Right atrium auricular region (tissue), 2 donors: ENCODE results near the gene RASGRF2. TPM values are rescaled to one million over a fixed set of nuclear protein-coding genes. Genes with fewer than 3 reads are reported as not detected.

Source experiments
- DNase-seq: peaks from one replicate; pipeline ENCODE4 v3.0.0-alpha.2; 2019; ENCODE audit warnings: low spot score
- H3K27ac ChIP-seq, 2 donors: fragments of 200-600 bp; sonication (generic); 1 replicate in 1 of 2; 2 replicates in 1 of 2; pipeline ENCODE4 v1.5.1; 2016 to 2019
- H3K27me3 ChIP-seq, 2 donors: fragments of 200-600 bp; sonication (generic); one replicate each; pipeline versions ENCODE4 v1.5.1 to v1.6.0; 2017 to 2019
- H3K36me3 ChIP-seq: fragments of 200-600 bp; sonication (generic); one replicate; pipeline ENCODE4 v1.5.1; 2016
- H3K4me1 ChIP-seq, 2 donors: fragments of 200-600 bp; sonication (generic); one replicate each; pipeline versions ENCODE4 v1.5.1 to v1.6.0; 2017 to 2019
- H3K4me3 ChIP-seq, 2 donors: fragments of 200-600 bp; sonication (generic); 1 replicate in 1 of 2; 2 replicates in 1 of 2; pipeline ENCODE4 v1.5.1; 2017 to 2019; ENCODE audit warnings: mild to moderate bottlenecking in 1 of 2, moderate library complexity in 1 of 2
- H3K9me3 ChIP-seq, 2 donors: fragments of 200-600 bp; sonication (generic); one replicate each; pipeline ENCODE4 v1.5.1; 2019
- total RNA-seq, 2 donors: library from RNA; depleted of rRNA; stranded (reverse); fragments of >200 nt; gene quantifications; one replicate each; pipeline ENCODE4 v1.1.0, GENCODE V29; 2016
- TF ChIP-seq, protein P1 (sequence below), 2 donors: fragments of 200-600 bp; sonication (generic); IDR thresholded peaks; one replicate each; pipeline ENCODE4 v1.5.1; 2019; ENCODE audit warnings: antibody characterized with exemption in 2 of 2

The RASGRF2 gene
- total RNA-seq, 2 donors from 2014 or later: 3.5 to 6.3 TPM

DNA sequence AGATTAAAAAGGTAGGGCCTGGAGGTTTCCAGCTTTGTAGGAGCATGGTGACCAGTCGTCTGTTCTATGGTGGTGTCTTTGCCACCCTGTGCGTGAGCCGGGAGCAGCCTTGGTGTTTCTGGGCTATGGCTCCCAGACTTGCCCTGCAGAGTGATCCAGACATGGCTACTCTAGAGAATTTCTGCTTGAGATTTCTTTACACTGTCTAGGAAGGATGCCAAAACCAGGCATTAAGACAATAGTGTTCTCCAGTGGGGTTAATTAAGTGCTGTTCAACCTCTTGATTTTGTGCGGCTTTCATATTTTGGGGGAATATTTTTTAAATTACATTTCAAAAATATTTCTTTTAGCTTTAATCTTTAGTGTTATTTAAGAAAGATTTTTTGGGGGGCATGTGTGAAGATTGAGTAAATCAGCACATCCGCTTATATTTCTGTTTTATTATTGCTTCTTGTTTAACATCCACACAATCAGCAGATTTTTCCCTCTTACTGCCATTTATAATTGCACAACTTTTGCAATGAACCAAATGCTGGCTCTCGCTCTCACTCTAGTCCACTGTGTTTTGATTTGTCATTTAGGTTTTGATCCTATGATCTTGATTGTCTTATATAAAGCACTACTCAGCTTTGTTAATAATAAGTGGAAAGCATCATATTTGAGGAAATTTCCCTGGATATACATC, 110.5 kb downstream of the RASGRF2 start:
- Histone ChIP-seq H3K4me1 (no peaks in the 10 kb centered on the region), H3K9me3 (no peaks in the 10 kb centered on the region), H3K27me3 (no peaks in the 10 kb centered on the region), H3K27ac (peak overlapping the region in 1 of 2 donors; percentile 69), H3K36me3 (no peaks in the 10 kb centered on the region), H3K4me3 (no peak overlapping the region)
- DNase-seq: no peak
- TF ChIP-seq, protein P1, sequence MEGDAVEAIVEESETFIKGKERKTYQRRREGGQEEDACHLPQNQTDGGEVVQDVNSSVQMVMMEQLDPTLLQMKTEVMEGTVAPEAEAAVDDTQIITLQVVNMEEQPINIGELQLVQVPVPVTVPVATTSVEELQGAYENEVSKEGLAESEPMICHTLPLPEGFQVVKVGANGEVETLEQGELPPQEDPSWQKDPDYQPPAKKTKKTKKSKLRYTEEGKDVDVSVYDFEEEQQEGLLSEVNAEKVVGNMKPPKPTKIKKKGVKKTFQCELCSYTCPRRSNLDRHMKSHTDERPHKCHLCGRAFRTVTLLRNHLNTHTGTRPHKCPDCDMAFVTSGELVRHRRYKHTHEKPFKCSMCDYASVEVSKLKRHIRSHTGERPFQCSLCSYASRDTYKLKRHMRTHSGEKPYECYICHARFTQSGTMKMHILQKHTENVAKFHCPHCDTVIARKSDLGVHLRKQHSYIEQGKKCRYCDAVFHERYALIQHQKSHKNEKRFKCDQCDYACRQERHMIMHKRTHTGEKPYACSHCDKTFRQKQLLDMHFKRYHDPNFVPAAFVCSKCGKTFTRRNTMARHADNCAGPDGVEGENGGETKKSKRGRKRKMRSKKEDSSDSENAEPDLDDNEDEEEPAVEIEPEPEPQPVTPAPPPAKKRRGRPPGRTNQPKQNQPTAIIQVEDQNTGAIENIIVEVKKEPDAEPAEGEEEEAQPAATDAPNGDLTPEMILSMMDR (IDR thresholded peaks at IDR 0.05): no peak

DNA sequence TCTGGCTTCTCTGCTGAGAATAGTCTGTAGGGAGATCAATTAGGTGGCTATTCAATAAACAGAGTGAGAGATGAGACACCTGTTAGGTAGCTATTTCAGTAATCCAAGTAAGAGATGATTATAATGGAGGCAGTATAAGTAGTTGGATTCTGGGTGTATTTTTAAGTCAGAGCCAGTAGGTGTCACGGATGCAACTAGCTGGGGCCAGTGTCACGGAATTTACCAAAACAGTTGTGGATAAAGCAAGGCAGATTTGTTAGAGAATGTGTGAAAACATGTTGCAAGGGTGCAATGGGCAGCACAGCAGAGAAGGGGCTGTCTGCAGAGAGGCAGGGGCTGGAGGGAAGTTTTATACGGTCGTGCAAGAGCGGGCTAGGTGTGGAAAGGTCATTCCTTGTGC, 114.9 kb downstream of the RASGRF2 start:
- TF ChIP-seq, protein P1 (IDR thresholded peaks at IDR 0.05): no peak
- H3K27ac ChIP-seq: no peak overlapping the region
- no peaks in the 10 kb centered on the region for H3K36me3 ChIP-seq
- H3K9me3 ChIP-seq: peaks cover 0 to 12% of the 10 kb centered on the region in 2 donors
- H3K27me3 ChIP-seq: no peaks in the 10 kb centered on the region
- no peak overlapping the region for H3K4me3 ChIP-seq
- DNase-seq: no peak
- H3K4me1 ChIP-seq: no peaks in the 10 kb centered on the region

DNA sequence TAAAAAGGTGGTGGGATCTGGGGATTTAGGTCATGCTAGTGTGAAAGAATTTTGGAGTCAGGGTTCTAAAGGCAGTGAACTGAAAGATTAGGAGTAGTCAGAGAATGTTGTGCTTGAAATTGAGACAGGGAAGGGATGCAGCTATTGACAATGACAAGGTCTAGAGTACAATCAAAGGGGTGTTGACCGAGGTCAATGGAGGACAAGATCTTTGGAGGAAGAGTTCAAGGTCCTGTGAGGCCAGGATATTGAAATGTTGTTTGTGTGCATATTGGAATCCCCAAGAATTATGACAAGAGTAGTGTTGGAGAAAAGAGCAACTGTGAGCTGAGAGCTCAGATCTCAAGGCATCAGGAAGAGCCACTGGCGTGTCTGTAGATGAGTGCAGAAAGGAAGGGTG, 116.9 kb downstream of the RASGRF2 start:
- DNase-seq: no peak
- Histone ChIP-seq H3K4me1 (no peaks in the 10 kb centered on the region), H3K4me3 (no peak overlapping the region), H3K27me3 (no peaks in the 10 kb centered on the region), H3K27ac (no peak overlapping the region), H3K36me3 (no peaks in the 10 kb centered on the region), H3K9me3 (peaks cover 0 to 12% of the 10 kb centered on the region in 2 donors)
- TF ChIP-seq, protein P1 (IDR thresholded peaks at IDR 0.05): no peak

DNA sequence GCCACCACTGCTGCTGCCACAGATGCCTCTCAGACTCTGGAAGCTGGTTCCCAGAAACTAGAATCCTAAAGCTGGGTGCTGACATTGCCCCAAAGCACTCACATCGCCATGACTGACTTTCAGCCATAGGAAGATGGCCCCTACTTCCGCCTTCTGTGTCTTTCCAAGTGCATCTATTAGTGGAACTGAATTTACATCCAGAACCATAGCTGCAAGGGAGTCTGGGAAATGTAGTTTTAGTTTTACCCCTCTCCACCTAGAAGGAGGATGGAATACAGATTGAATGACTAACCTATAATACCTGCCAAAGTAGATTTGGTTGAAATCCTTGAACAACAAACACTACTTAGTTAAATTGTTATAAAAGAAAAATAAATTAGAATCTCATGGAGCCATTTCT, 118.8 kb downstream of the RASGRF2 start:
- Histone ChIP-seq H3K36me3 (no peaks in the 10 kb centered on the region), H3K9me3 (peaks cover 0 to 12% of the 10 kb centered on the region in 2 donors), H3K4me1 (no peaks in the 10 kb centered on the region), H3K27ac (no peak overlapping the region), H3K27me3 (no peaks in the 10 kb centered on the region), H3K4me3 (no peak overlapping the region)
- no peak for DNase-seq
- TF ChIP-seq, protein P1 (IDR thresholded peaks at IDR 0.05): no peak

DNA sequence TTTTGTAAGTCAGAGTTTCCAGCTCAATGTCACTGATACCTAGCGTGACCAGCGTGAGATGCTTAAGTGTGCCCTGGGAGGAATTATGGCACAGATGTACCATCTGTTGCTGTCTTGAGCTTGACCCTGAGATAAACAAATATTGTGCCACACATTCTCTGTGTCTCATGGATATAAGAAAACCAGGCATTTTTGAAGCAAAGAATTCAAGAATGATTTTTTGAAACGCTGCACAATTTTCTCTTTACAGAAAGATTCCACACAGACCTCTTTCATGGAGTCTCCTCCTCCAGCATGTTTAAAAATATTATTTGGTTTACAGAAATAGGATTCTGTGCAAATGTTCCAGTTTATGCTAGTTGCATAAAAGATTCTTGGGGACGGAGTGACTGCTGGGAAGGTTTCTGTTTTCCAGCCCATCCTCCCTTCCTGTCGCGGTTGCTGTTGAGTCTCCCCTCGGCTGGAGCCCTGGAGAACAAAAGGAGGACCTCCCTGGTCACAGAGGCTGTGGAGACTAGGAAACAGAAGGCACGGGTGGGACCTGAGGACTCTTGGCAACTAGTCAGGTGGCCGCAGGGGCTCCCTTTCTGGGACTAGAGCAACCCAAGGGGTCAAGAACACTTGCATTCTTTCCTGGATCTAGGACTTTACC, 120.8 kb downstream of the RASGRF2 start:
- Histone ChIP-seq H3K36me3 (no peaks in the 10 kb centered on the region), H3K27ac (no peak overlapping the region), H3K4me1 (no peaks in the 10 kb centered on the region), H3K9me3 (peaks cover 0 to 12% of the 10 kb centered on the region in 2 donors), H3K27me3 (no peaks in the 10 kb centered on the region), H3K4me3 (no peak overlapping the region)
- TF ChIP-seq, protein P1 (IDR thresholded peaks at IDR 0.05): no peak
- no peak for DNase-seq
